NCI-H748 (cell line): ENCODE results near the gene CALCA.

Experiments used
- DNase-seq: peaks from one replicate; lab custom pipeline; 2025; ENCODE audit not compliant: unreplicated experiment; lab: John Stamatoyannopoulos, UW

CALCA gene

GRCh38 chr11:14949437-14950147, 22.6 kb downstream of the CALCA start:
- DNase-seq, result no peak

DNA sequence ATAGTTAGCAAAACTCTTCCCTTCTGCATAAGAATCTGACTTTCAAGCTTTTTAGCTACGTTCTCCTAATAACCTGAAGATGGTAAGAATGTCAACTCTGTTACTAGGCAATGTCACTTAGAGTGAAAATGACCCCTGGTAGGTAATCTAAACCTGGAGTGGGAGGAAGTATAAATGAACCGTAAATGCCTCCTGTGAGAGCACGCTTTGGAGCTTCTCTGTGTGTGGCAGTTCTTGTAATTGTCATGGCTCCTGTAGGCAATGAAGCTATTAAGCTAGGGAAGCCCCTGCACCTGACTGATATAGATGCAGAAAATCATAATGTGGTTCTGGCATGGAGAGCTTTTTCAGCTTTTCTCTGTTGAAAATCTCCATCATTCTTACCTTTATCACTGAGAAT, 29.4 kb downstream of the CALCA start:
- peak; percentile 26 for DNase-seq

- DNase-seq, result no peak
Measured at GRCh38 chr11:14938936-14939335, 33.2 kb downstream of the CALCA start.

DNA sequence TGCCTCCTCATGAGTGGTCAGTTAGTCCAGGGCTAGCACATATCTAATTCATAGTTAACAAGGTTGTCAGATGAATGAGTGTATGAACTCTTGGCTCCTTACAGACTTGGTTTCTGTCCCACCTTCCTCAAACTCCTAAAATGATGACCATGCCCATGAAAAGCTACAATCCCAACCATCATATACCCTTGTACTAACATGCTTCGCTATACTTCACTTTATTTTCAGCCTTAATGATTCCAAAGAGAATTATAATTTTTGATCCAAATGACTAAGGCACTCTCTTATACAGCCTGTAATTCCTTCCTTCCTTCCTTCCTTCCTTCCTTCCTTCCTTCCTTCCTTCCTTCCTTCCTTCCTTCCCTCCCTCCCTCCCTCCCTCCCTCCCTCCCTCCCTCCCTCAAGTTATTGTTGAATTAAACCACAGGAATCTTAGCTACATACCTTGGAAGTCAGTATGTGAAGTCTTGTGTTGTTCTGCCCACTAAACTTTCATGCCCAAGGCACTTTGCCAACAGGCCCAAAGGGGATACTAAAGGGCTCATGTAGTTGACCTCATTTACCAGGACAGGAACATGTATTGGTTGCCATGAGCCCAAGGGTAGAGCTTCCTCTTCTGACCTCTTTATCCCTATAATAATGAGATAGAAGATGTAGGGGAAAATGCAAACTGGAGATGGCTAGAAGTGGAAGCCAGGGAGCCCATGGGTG, 37.4 kb downstream of the CALCA start:
- DNase-seq, result no peak

DNA sequence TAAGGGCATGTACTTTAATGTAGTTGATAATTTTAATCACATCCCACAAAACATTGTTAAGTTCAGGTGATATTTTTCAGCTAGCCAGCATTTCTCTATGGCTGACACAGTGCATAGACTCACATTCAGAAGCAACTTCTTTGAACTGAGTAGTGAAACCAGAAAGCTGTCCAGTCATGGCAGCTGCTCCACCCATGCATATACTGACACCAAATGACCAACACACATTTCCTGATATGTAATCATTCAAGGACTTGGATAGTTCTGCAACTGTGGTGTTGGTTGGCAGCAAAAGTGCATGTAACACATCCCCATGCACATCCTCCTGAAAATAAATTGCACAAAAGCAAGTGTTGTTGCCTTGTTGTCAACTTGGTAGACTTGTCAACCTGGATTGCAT, 39.7 kb downstream of the CALCA start:
- no peak for DNase-seq

DNA sequence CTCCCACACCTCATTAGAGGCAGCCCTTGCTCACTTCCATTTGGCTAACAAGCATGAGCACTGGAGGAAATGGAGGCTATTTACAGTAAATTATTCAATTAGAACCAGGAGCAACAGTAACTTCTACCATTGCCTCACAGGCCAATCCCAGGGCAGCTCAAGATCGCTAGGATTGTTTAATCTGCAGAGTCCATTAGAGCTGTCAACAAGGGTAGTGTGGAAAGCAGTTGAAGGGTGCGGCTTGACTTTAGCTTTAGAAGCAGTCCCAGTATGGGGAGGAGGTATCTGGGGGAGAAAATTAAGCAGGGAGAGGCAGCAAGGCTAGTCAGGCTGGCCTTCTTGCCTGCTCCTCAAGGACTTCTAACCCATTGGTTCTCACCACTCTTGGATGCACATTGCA, 41.8 kb downstream of the CALCA start:
- DNase-seq, result peak; percentile 28

DNA sequence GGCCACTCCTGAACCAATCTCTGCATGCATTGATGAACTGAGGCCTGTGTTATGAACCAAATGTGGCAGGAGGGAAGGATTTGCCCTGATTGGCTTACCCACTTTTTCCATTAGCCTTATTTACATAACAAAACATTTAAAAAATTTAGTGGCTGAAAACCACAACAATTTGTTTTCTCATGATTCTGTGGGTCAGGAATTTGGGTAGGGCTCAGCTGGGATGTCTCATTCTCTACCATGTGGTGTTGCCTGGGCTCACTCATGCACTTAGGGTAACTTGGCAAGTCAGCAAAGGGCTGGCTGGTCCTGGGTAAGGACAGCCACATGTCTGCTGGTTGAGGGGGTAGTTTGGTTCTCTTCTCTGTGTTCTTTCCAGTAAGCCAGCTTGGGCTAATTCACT, 45.0 kb downstream of the CALCA start:
- DNase-seq, result no peak

DNA sequence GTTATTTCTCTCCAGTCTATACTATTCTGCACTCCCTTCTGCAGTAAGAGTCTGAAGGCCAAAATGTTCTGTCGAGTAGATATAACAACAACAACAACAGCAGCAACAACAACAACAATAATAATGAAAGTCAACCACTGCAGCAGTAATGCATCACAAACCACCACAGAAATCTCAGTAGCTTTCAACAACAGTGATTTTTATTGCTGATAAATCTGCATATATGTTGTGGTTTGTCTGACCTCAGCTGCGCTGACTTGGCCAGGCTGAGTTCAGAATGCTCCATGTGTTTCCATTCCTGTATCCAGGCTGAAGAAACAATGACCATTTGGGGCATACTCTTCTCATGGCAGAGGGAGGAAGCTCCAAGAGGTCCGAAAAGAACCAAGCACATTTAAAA, 47.8 kb downstream of the CALCA start:
- no peak for DNase-seq
